ENCODE results near the gene CCDC148. TPM values are rescaled to one million over a fixed set of nuclear protein-coding genes. Genes with fewer than 3 reads are reported as not detected.

Gene CCDC148
- total and polyA plus RNA-seq, 4 donors = 0.02 to 0.42 (median 0.31) TPM

DNA sequence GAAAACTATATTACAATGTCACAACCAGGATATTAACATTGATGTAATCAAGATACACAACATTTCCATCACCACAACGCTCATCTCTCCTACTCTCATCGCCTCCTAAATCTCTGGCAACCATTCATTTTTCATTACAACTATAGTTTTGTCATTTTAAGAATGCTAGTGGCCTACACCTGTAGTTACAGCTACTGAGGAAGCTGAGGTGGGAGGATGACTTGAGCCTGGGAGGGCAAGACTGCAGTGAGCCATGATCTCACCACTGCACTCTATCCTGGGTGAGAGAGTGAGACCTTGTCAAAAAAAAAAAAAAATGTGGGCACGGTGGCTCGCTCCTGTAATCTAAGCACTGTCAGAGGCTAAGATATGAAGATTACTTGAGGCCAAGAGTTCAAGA lies 10.7 kb upstream of the CCDC148 start:
- 95% methylated on average over 4 of the region's 4 CpGs for WGBS
- Histone ChIP-seq H3K9me3 (ENCODE audit: control insufficient read depth in 4 of 4, low read length in 3 of 4) (no peaks in the 10 kb centered on the region), H3K9ac (ENCODE audit: low read depth in 1 of 2, low read length in 2 of 2) (no peak overlapping the region), H3K4me1 (ENCODE audit: control insufficient read depth in 4 of 4, insufficient read depth in 4 of 4, low read length in 3 of 4) (no peaks in the 10 kb centered on the region), H3K36me3 (ENCODE audit: control insufficient read depth in 4 of 4, insufficient read depth in 3 of 4, low read depth in 1 of 4, low read length in 3 of 4) (peaks cover 0 to 3% (median 1%) of the 10 kb centered on the region in 4 donors), H3K27ac (ENCODE audit: low read depth in 1 of 2, low read length in 2 of 2) (no peak overlapping the region), H3K27me3 (ENCODE audit: control insufficient read depth in 4 of 4, insufficient read depth in 4 of 4, low read length in 3 of 4) (no peaks in the 10 kb centered on the region), H3K4me3 (ENCODE audit: low read depth in 1 of 3, low read length in 3 of 3) (no peak overlapping the region)
- TF ChIP-seq GABPA (IDR thresholded peaks at IDR 0.05 in 1 of 2, conservative IDR thresholded peaks at IDR 0.05 in 1 of 2) = no peak
- TF ChIP-seq, protein P1, sequence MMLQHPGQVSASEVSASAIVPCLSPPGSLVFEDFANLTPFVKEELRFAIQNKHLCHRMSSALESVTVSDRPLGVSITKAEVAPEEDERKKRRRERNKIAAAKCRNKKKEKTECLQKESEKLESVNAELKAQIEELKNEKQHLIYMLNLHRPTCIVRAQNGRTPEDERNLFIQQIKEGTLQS (IDR thresholded peaks at IDR 0.05) = no peak
- no peak for TF ChIP-seq HNF4G (IDR thresholded peaks at IDR 0.05)
- no peak for TF ChIP-seq RXRA (IDR thresholded peaks at IDR 0.05)
- no peak for TF ChIP-seq TAF1 (conservative IDR thresholded peaks at IDR 0.05)
- no peak for TF ChIP-seq SP1 (IDR thresholded peaks at IDR 0.05)
- no peak for TF ChIP-seq FOXA1 (IDR thresholded peaks at IDR 0.05)
- TF ChIP-seq, protein P2, sequence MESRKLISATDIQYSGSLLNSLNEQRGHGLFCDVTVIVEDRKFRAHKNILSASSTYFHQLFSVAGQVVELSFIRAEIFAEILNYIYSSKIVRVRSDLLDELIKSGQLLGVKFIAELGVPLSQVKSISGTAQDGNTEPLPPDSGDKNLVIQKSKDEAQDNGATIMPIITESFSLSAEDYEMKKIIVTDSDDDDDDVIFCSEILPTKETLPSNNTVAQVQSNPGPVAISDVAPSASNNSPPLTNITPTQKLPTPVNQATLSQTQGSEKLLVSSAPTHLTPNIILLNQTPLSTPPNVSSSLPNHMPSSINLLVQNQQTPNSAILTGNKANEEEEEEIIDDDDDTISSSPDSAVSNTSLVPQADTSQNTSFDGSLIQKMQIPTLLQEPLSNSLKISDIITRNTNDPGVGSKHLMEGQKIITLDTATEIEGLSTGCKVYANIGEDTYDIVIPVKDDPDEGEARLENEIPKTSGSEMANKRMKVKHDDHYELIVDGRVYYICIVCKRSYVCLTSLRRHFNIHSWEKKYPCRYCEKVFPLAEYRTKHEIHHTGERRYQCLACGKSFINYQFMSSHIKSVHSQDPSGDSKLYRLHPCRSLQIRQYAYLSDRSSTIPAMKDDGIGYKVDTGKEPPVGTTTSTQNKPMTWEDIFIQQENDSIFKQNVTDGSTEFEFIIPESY (IDR thresholded peaks at IDR 0.05) = no peak
- TF ChIP-seq, protein P3, sequence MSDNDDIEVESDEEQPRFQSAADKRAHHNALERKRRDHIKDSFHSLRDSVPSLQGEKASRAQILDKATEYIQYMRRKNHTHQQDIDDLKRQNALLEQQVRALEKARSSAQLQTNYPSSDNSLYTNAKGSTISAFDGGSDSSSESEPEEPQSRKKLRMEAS (IDR thresholded peaks at IDR 0.05) = no peak
- TF ChIP-seq FOXA2 (IDR thresholded peaks at IDR 0.05) = no peak
- TF ChIP-seq, protein P4, sequence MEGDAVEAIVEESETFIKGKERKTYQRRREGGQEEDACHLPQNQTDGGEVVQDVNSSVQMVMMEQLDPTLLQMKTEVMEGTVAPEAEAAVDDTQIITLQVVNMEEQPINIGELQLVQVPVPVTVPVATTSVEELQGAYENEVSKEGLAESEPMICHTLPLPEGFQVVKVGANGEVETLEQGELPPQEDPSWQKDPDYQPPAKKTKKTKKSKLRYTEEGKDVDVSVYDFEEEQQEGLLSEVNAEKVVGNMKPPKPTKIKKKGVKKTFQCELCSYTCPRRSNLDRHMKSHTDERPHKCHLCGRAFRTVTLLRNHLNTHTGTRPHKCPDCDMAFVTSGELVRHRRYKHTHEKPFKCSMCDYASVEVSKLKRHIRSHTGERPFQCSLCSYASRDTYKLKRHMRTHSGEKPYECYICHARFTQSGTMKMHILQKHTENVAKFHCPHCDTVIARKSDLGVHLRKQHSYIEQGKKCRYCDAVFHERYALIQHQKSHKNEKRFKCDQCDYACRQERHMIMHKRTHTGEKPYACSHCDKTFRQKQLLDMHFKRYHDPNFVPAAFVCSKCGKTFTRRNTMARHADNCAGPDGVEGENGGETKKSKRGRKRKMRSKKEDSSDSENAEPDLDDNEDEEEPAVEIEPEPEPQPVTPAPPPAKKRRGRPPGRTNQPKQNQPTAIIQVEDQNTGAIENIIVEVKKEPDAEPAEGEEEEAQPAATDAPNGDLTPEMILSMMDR (IDR thresholded peaks at IDR 0.05; ENCODE audit: low read depth, low read length, missing input control) = no peak
- TF ChIP-seq RAD21 (IDR thresholded peaks at IDR 0.05) = no peak
- no peak for DNase-seq (ENCODE audit: low spot score)

DNA sequence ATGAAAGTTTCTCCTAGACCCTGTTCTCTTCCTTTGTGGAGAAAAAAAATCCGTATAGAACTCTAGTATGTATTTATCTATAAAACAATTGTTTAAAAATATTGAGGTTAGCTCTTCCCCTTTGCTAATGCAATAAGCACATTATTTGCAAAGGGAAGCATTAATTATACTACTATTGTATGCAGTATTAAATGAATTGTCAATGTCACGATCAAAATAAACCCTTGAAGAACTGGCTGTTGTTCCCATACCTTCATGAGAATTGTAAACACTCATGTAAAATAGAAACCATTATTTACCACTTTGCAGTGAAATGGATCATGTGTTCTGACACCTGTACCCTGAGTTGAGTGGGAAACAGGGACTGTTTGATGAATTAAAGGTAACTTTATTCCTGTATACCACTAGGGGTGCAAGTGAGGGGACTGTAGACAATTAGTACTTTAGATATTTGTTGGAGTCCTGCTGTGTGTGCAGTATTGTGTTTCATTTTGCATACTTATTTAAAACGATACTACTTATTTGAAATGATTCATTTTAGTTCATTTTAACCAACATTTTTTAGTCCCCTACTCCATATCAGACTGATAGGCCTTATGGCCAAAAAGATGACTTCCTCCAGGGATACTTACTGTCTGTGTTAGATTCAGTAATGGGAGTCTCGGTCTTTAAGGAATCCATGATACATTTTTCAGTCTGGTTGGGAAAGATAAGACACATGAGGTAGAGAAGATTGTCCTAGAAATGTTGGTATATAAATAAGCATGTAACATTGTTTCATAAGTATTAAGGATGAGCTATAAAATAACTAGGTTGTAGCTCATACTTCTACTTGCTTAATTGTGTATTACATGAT lies 8.1 kb upstream of the CCDC148 start:
- DNase-seq (ENCODE audit: low spot score) = no peak
- 89% methylated on average over 4 of the region's 4 CpGs for WGBS

More for the DNA sequence above, 8.1 kb upstream of the CCDC148 start:
- H3K27ac ChIP-seq (ENCODE audit: low read depth in 1 of 2, low read length in 2 of 2) = no peak overlapping the region
- TF ChIP-seq, protein P1 (IDR thresholded peaks at IDR 0.05) = no peak
- peak; percentile 39 to 73 for TF ChIP-seq RAD21 (IDR thresholded peaks at IDR 0.05)
- TF ChIP-seq, protein P4 (IDR thresholded peaks at IDR 0.05; ENCODE audit: low read depth, low read length, missing input control) = peak; percentile 31
- no peaks in the 10 kb centered on the region for H3K9me3 ChIP-seq (ENCODE audit: control insufficient read depth in 4 of 4, low read length in 3 of 4)
- H3K36me3 ChIP-seq (ENCODE audit: control insufficient read depth in 4 of 4, insufficient read depth in 3 of 4, low read depth in 1 of 4, low read length in 3 of 4) = no peaks in the 10 kb centered on the region
- no peaks in the 10 kb centered on the region for H3K27me3 ChIP-seq (ENCODE audit: control insufficient read depth in 4 of 4, insufficient read depth in 4 of 4, low read length in 3 of 4)
- peaks cover 0 to 13% (median 12%) of the 10 kb centered on the region in 4 donors for H3K4me1 ChIP-seq (ENCODE audit: control insufficient read depth in 4 of 4, insufficient read depth in 4 of 4, low read length in 3 of 4)
- H3K9ac ChIP-seq (ENCODE audit: low read depth in 1 of 2, low read length in 2 of 2) = no peak overlapping the region
- H3K4me3 ChIP-seq (ENCODE audit: low read depth in 1 of 3, low read length in 3 of 3) = no peak overlapping the region
